Measurements from ENCODE around the gene RMND1.

Gene RMND1

DNA sequence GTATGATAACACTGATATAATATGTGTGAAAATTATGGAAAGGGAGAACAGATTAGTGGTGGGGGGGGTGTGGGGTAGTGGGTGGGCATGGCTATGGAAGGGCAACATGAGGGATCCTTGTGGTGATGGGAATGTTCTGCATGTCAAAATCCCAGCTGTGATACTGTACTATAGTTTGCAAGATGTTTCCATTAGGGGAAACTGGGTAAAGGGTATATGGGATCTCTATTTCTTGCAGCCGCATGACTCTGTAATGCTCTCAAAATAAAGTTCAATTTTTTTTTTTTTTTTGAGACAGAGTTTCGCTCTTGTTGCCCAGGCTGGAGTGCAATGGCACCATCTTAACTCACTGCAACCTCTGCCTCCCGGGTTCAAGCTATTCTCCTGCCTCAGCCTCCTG, 74.8 kb downstream of the RMND1 start:
- TF ChIP-seq CTCF (IDR thresholded peaks at IDR 0.05; ENCODE audit: insufficient read depth, low read depth, low read length, missing control alignments) = no peak
- no peak overlapping the region for H3K4me3 ChIP-seq (ENCODE audit: low read length)
- no peak for DNase-seq (ENCODE audit: low read depth)

DNA sequence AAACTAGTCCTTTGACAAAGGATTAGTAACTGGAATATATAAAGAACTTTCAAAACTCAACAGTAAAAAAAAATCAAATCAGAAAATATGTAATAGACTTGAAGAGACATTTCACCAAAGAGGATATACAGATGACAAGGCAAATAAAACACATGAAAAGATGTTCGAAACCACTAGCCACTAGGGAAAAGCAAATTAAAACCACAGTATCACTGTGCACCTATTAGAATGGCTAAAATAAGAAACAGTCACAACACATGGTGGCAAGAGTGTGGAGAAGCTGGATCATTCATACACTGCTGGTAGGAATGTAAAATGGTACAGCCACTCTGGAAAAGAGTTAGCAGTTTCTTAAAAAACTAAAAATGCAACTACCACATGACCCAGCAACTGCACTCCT, 75.5 kb downstream of the RMND1 start:
- DNase-seq (ENCODE audit: low read depth) = no peak
- no peak for TF ChIP-seq CTCF (IDR thresholded peaks at IDR 0.05; ENCODE audit: insufficient read depth, low read depth, low read length, missing control alignments)
- no peak overlapping the region for H3K4me3 ChIP-seq (ENCODE audit: low read length)

- no peak for TF ChIP-seq CTCF (IDR thresholded peaks at IDR 0.05; ENCODE audit: insufficient read depth, low read depth, low read length, missing control alignments)
- no peak overlapping the region for H3K4me3 ChIP-seq (ENCODE audit: low read length)
- DNase-seq (ENCODE audit: low read depth) = no peak
These were observed 76.1 kb downstream of the RMND1 start for GRCh38 chr6:151375833-151376232.

DNA sequence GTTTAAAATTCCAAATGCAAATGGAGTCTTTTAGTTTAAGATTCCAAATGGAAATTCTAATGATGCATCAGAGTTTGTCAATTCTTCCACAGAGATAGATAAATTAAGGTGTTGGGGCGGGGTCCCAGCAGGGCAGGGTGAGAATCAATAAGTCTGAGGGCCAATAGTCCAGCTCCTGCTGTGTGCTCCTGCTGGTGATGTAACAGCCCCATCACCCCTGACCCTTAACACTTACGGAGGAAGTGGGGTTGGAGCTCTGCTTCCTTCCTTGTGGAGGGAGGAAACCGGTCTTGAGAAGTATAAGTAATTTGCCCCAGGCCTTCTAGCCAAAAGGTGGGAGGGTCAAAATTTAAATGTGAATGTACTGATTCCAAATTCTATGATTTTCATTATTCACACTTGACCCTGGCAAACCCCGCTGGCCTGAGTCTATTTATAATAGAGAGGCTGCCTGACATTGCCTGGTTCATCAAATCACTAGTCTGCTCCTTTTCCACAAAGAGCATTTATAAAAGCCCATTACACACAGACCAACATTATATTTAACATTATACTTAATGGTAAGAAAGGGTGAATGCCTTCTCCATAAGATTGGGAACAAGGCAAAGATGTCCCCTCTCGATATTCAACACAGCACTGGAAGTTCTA, 77.8 kb downstream of the RMND1 start:
- DNase-seq (ENCODE audit: low read depth) = peak; percentile 32
- TF ChIP-seq CTCF (IDR thresholded peaks at IDR 0.05; ENCODE audit: insufficient read depth, low read depth, low read length, missing control alignments) = no peak
- no peak overlapping the region for H3K4me3 ChIP-seq (ENCODE audit: low read length)

GRCh38 chr6:151372164-151372563, 79.8 kb downstream of the RMND1 start:
- no peak overlapping the region for H3K4me3 ChIP-seq (ENCODE audit: low read length)
- no peak for DNase-seq (ENCODE audit: low read depth)
- no peak for TF ChIP-seq CTCF (IDR thresholded peaks at IDR 0.05; ENCODE audit: insufficient read depth, low read depth, low read length, missing control alignments)

DNA sequence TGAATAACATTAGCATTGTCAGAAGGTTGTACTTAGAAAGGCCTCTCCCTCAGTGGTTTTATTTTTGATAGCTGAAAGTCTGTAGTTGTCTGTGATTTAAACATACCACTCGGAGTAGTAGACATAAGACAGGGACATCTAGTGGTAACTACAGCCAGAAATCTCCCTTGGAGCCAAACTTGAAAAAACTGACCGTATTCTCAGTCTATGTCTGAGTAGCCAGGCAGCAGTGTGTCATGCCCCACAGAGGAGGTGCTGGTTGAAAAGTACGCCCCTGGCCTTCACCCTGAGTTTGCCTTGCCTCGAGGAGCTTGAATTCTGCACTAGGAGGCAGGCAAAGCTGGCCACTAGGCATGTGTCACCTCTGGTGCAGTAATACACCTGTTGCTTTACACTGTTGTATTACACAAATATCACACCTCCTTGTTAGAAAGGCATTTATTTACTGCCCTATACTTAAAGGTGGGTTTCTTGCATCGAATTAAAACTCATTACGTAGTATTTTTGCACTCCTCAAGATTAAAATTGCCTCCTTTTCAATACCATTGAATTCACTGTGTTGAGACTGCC, 81.3 kb downstream of the RMND1 start:
- DNase-seq (ENCODE audit: low read depth) = no peak
- H3K4me3 ChIP-seq (ENCODE audit: low read length) = no peak overlapping the region
- TF ChIP-seq CTCF (IDR thresholded peaks at IDR 0.05; ENCODE audit: insufficient read depth, low read depth, low read length, missing control alignments) = no peak

- DNase-seq (ENCODE audit: low read depth) = no peak
- TF ChIP-seq CTCF (IDR thresholded peaks at IDR 0.05; ENCODE audit: insufficient read depth, low read depth, low read length, missing control alignments) = no peak
- no peak overlapping the region for H3K4me3 ChIP-seq (ENCODE audit: low read length)
These were observed 86.7 kb downstream of the RMND1 start for GRCh38 chr6:151365233-151365632.

All from epithelial cell of esophagus (primary cell).